IPS-15b (cell line): Measurements from ENCODE around the gene TDRKH.
A peak's percentile ranks its signal among the peaks of the same experiment; 100 is the strongest.

Source experiments
- H3K27me3 ChIP-seq: one replicate; pipeline ENCODE4 v1.6.1; 2013; ENCODE audit warnings: low read length; ENCODE audit not compliant: control insufficient read depth, insufficient read depth
- H3K36me3 ChIP-seq: one replicate; pipeline ENCODE4 v1.6.1; 2013; ENCODE audit warnings: low read length; ENCODE audit not compliant: control insufficient read depth, insufficient read depth
- H3K4me1 ChIP-seq: one replicate; pipeline ENCODE4 v1.6.1; 2013; ENCODE audit warnings: mild to moderate bottlenecking, low read length; ENCODE audit not compliant: control insufficient read depth, insufficient read depth
- H3K4me3 ChIP-seq: one replicate; pipeline ENCODE4 v1.5.1; 2013; ENCODE audit warnings: low read depth, low read length
- H3K9ac ChIP-seq: one replicate; pipeline ENCODE4 v1.6.1; 2013; ENCODE audit warnings: low read depth, mild to moderate bottlenecking, low read length
- H3K9me3 ChIP-seq: one replicate; pipeline ENCODE4 v1.6.1; 2013; ENCODE audit warnings: mild to moderate bottlenecking, low read length; ENCODE audit not compliant: control insufficient read depth, insufficient read depth

Gene TDRKH

DNA sequence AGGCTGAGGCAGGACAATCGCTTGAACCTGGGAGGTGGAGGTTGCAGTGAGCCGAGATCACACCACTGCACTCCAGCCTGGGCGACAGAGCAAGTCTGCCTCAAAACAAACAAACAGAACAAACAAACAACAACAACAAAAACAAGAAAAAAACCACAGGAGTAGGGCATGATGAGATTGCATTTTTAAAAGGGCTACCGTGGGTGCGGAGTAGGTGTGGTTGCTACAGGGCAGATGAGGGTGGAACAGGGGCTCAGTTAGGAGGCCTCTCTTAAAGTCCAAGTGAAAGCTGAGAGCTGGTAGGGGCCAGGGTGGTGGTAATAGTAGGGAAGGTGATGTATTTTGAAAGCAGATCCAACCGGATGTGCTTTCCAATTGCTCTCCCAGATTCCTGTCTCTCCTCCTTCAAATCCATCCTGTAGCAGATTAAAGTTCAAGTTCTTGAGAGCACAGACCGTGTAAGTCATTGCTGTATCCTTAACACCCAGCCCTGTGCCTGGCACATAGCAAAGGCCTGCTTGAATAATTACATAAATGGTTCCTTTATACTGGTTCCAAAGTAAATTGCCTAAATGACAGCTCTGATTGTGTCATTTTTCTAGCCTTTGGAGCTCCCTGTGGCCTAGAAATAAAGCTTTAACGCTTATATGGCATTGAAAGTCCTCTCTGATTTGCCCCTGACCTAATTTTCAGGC is 19.1 kb upstream of the TDRKH start:
- peak overlapping the region; percentile 47 for H3K9ac ChIP-seq

DNA sequence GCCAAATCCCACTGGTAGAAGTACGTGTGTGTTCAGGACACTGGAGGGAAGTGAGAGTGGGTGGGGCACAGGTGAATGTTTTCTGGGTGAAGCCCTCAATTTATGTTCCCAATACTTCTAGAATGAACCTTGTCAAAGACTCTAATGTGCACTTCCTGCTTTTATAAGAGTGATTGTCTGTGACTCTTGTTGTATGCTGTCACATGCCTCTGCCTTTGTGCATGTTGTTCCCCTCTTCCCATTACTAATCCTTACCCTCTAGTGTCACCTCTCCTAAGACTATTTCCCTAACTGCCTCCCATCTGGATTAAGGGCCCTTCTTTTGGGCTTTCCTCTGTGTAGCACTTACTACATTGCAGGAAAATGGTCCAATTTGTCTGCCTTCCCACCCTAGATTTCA is 17.5 kb upstream of the TDRKH start:
- H3K4me3 ChIP-seq = no peak overlapping the region
- no peaks in the 10 kb centered on the region for H3K27me3 ChIP-seq
- H3K9me3 ChIP-seq = no peaks in the 10 kb centered on the region
- H3K4me1 ChIP-seq = peaks cover 7% of the 10 kb centered on the region
- H3K36me3 ChIP-seq = no peaks in the 10 kb centered on the region
- H3K9ac ChIP-seq = no peak overlapping the region

More for the DNA sequence above, 19.1 kb upstream of the TDRKH start:
- H3K4me3 ChIP-seq = no peak overlapping the region
- no peaks in the 10 kb centered on the region for H3K36me3 ChIP-seq
- peaks cover 7% of the 10 kb centered on the region for H3K4me1 ChIP-seq
- H3K9me3 ChIP-seq = no peaks in the 10 kb centered on the region
- H3K27me3 ChIP-seq = no peaks in the 10 kb centered on the region

DNA sequence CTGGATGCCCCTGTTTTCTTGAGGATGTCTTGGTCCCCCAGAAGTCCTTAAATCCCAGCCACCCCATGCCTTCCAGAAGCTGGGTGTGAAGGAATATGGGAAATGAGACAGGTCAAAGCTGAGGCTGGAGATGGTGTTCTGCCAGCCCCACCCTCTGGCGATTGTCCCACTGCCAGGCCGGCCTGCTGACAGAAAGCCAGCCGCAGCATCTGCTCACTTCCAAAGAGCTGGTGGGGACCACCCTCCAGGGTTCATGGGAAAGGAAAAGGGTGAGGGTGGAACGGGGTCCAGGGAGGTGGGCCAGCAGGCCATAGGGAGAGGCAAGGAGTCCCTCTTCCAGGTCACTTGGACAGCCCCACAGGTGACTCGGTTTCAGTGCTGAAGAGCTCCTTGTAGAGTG is 16.8 kb upstream of the TDRKH start:
- no peak overlapping the region for H3K4me3 ChIP-seq
- H3K4me1 ChIP-seq = peaks cover 7% of the 10 kb centered on the region
- H3K36me3 ChIP-seq = no peaks in the 10 kb centered on the region
- H3K27me3 ChIP-seq = no peaks in the 10 kb centered on the region
- H3K9me3 ChIP-seq = no peaks in the 10 kb centered on the region
- H3K9ac ChIP-seq = no peak overlapping the region

DNA sequence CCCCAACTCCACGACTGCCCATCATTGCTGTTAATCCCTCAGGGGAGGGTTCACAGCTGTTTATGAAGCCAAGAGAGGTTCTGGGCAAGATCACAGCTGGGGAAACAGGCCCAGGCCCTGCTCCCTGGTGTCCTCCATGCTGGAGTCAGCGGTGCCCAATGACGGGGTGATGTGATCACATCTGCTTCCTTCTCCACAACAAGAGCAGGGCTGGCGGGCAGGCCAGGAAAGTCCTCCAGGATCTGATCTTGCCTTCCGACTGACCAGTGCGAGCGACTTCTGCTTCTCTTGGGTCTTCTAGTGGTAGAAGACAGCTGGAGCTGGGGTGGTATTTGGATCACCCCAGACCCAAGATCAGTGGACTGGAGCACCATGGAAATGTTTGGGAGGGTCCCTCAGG is 15.9 kb upstream of the TDRKH start:
- Histone ChIP-seq H3K4me3 (no peak overlapping the region), H3K4me1 (peaks cover 7% of the 10 kb centered on the region), H3K36me3 (no peaks in the 10 kb centered on the region), H3K9me3 (no peaks in the 10 kb centered on the region), H3K9ac (no peak overlapping the region), H3K27me3 (no peaks in the 10 kb centered on the region)

DNA sequence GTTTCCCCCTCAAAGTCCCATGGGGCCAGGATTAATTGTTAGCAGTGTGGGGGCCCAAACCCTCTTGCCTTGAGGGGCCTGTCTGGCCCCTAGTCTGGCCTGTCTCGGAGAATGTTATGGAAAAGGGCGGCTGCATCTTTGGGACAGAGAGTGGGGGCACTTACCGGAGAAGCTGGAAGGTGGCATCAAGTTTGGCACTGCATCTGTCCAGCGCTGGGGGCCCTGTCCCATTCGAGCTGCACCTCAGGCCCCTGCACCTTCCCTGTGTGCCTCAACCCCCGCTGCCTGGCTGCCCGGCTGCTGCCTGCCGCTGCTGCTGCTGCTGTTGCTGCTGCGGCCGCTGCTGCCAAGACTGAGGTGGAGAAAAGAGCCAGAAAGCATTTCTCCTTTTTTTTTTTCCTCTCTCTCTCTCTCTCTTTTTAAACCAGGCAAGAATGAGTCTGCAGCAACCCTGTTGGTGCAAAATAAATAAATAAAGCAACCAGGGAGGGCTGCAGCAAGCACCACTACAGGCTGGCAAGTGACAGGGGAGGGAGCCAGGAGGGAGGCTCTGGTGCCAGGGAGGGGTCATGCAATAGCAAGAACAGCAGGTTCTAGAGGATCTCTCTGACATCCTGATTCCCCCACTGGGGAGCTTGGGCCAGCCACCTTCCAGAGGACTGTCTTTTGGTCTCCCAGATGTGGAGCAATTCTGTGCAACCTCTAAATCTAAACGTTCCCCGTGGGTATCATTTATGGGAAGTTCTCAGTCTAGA is 14.9 kb upstream of the TDRKH start, which contains the start of gene LINGO4:
TSS of gene LINGO4 (minus strand) at position 354 of the 755 bp plus-strand sequence. CDS start 2,715 bp downstream, outside the sequence.
- no peaks in the 10 kb centered on the region for H3K36me3 ChIP-seq
- no peaks in the 10 kb centered on the region for H3K27me3 ChIP-seq
- no peak within 1 kb of the TSS for H3K9ac ChIP-seq
- H3K9me3 ChIP-seq = no peaks in the 10 kb centered on the region
- H3K4me3 ChIP-seq = no peak within 1 kb of the TSS
- peaks cover 7% of the 10 kb centered on the region for H3K4me1 ChIP-seq

DNA sequence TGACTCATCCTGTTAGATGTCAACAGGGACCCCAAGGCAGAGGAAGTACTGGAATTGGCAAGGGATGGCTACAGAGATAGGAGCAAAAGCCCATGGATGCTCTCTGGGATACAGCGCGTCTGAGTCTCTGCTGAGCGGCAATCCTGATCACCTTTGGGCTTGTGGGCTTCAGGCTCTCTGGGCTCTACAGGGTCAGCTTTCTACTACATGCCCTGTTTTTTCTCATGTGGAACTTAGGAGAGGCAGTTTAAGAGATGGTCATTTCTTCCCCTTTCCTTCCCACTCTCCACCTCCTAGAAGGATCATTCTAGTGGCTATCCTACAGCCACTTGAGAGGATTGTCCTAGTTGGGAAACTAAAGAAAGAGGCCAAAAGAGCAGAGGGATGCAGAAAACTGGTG is 13.6 kb upstream of the TDRKH start:
- Histone ChIP-seq H3K4me1 (peaks cover 5% of the 10 kb centered on the region), H3K36me3 (no peaks in the 10 kb centered on the region), H3K27me3 (no peaks in the 10 kb centered on the region), H3K4me3 (no peak overlapping the region), H3K9me3 (no peaks in the 10 kb centered on the region), H3K9ac (no peak overlapping the region)

DNA sequence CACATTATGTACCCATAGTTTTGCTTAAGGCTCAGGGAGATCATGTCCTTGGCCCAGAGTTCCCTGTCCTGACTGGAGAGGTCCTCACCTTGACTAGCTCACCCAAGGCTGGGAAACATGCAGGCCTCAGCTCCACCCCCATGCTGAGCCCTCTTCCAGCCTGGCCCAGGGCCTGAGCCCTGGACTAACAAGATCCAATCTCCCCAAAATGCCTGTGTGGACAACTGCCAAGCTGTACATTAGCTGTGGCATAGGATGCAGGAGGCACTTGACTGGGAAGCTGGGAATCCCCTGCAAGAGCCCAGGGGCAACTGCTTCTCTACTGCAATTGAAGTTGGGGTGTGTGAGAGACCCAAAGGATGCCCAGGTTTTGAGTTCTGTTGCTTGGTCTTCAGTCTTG is 12.9 kb upstream of the TDRKH start:
- Histone ChIP-seq H3K9ac (no peak overlapping the region), H3K36me3 (no peaks in the 10 kb centered on the region), H3K4me1 (peaks cover 5% of the 10 kb centered on the region), H3K4me3 (no peak overlapping the region), H3K27me3 (no peaks in the 10 kb centered on the region), H3K9me3 (no peaks in the 10 kb centered on the region)

DNA sequence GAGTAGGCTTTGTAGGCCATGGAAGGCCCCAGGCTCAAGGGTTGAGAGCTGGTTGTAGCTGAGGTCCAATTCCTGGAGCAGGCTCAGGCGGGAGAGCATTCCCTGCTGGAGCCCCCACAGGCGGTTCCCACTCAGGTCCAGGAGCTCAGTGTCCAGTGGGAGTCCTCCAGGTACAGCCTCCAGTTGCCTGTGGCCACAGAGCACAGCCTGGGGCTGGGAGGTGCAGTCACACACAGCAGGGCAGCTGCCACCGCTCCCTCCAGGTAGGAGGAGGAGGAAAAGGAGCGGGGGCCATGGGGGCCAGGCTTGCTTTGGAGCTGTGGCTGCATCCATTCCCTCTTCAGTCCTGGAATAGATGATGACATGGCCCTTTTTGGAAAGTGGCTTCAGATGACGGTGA is 12.1 kb upstream of the TDRKH start:
- H3K27me3 ChIP-seq = no peaks in the 10 kb centered on the region
- no peak overlapping the region for H3K4me3 ChIP-seq
- H3K9me3 ChIP-seq = no peaks in the 10 kb centered on the region
- H3K4me1 ChIP-seq = peaks cover 5% of the 10 kb centered on the region
- no peak overlapping the region for H3K9ac ChIP-seq
- H3K36me3 ChIP-seq = no peaks in the 10 kb centered on the region

DNA sequence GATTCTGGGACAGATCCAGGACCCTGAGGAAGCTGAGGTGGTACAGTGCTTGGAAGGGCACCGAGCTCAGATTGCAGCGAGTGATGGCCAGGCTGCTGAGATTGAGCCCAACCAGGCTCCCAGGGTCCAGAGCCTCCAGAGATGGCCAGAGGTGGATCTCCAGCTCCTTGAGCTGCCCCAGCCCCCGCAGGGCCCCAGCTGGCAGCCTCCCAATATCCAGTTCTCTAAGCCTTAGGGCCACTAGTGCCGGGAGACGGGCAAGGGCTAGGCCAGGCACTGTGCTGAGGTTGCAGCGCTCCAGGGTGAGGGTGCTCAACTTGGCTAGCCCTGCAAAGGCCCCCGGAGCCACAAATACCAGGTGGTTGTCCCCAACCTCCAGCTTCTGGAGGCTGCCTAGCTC is 11.5 kb upstream of the TDRKH start:
- H3K27me3 ChIP-seq = no peaks in the 10 kb centered on the region
- no peak overlapping the region for H3K4me3 ChIP-seq
- H3K4me1 ChIP-seq = peaks cover 5% of the 10 kb centered on the region
- H3K9me3 ChIP-seq = no peaks in the 10 kb centered on the region
- no peaks in the 10 kb centered on the region for H3K36me3 ChIP-seq
- no peak overlapping the region for H3K9ac ChIP-seq

DNA sequence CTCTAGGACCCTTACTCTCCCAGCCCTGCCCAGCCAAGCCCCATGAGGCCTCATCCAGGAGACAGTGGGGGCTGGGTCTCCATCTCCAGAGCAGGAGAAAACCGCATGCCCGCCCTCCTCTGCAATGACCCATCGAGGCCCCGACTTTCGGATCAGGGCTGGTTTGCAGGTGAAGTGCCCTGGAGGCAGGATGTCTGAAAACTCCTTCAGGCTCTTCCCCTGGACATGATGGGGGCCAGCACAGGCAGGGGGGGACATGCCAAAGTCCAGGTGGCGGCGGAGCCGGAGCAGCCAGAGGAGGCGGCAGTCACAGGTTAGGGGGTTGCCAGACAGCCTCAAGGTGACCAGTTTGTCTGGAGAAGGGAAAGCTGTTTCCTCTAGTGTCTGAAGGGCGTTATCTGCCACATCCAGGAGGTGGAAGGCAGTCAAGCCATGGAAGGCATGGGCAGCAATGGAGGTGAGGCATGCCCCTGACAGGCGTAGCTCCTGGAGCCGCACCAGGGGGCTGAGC is 11.1 kb upstream of the TDRKH start:
- Histone ChIP-seq H3K4me3 (no peak overlapping the region), H3K27me3 (no peaks in the 10 kb centered on the region), H3K9me3 (no peaks in the 10 kb centered on the region), H3K4me1 (peaks cover 5% of the 10 kb centered on the region), H3K36me3 (no peaks in the 10 kb centered on the region), H3K9ac (peak overlapping the region; percentile 47)

DNA sequence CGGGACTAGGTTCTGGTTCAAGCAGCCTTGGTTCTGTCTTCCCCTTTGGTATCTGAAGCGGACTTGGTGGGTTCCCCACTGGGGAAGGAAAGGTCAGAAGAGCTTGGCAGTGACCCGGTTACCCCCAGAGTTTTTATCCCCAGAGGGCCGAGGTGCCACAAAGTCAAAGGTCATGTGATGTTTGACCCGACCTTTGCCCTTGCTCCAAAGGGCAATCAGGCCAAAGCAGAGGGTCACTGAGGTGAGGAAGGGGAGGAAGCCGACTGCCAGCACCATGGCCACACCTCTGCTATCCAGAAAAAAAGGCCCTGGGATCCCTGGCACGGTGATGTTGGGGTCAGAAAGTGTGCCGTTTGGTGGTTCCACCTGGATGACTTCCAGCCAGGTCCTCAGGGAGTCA is 10.5 kb upstream of the TDRKH start:
- H3K4me3 ChIP-seq = no peak overlapping the region
- no peak overlapping the region for H3K9ac ChIP-seq
- H3K9me3 ChIP-seq = no peaks in the 10 kb centered on the region
- no peaks in the 10 kb centered on the region for H3K27me3 ChIP-seq
- no peaks in the 10 kb centered on the region for H3K36me3 ChIP-seq
- peaks cover 5% of the 10 kb centered on the region for H3K4me1 ChIP-seq
